Uterus (tissue), 2 donors: ENCODE measurements around the gene RAPGEF2.

Experiments
- CTCF ChIP-seq, 4 experiments: fragments of 200-600 bp in 2 of 4; fragments of 450-650 bp in 2 of 4; sonication (generic) in 2 of 4; IDR thresholded peaks; one replicate each; pipeline ENCODE4 v1.5.1; 2016 to 2019; ENCODE audit warnings: antibody characterized with exemption in 4 of 4, mild to moderate bottlenecking in 2 of 4, moderate library complexity in 1 of 4
- POLR2A ChIP-seq, 2 donors: fragments of 450-650 bp; IDR thresholded peaks; one replicate each; pipeline ENCODE4 v1.6.1; 2016; ENCODE audit warnings: antibody characterized with exemption in 2 of 2, mild to moderate bottlenecking in 1 of 2, moderate library complexity in 1 of 2

DNA sequence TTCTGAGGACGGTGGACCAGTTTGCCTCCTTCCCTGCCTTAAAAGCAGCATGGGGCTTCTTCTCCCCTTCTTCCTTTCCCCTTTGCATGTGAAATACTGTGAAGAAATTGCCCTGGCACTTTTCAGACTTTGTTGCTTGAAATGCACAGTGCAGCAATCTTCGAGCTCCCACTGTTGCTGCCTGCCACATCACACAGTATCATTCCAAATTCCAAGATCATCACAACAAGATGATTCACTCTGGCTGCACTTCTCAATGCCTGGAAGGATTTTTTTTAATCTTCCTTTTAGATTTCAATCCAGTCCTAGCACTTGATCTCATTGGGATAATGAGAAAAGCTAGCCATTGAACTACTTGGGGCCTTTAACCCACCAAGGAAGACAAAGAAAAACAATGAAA is 255.3 kb downstream of the RAPGEF2 start:
- no peak for TF ChIP-seq CTCF (IDR thresholded peaks at IDR 0.05)
- no peak for TF ChIP-seq POLR2A (IDR thresholded peaks at IDR 0.05)
